Middle frontal gyrus (tissue), 1 donor: ENCODE data around the gene ATP12A.

Experiments
- DNase-seq: peaks from one replicate; pipeline ENCODE4 v3.0.0-alpha.2; 2015; ENCODE audit warnings: low spot score; ENCODE audit errors: extremely low spot score

Gene ATP12A

DNA sequence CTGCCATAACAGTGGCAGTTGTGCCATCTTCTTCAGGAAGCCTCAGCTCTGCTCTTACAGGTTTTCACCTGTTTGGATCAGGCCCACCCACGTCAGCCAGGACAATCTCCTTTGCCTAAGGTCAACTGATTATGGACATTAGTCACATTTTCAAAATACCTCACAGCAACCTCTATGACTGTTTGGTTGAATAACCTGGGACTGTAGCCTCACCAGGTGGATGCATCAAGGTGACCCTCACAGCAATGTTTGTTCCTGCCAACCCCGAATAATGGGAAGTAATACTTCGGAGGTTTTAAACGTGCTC is 17.2 kb upstream of the ATP12A start:
- no peak for DNase-seq

DNA sequence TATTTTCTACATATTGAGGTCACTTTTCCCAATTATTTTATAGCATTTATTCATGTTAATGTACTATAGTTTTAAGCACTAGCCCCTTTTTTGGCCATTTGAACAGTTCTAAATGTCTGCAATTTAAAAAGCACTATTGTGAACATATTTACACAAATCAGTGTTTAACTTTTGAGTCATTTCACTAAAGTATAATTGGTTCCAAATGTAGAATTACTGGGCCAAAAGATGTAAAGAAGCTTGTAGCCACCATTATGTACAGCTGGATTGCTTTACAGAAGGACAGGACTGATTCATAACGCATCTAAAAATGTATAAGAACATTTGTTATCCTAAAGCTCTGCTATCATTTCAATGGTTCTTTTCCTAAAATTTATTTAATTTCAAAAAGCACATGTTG is 16.6 kb upstream of the ATP12A start:
- DNase-seq: no peak

DNA sequence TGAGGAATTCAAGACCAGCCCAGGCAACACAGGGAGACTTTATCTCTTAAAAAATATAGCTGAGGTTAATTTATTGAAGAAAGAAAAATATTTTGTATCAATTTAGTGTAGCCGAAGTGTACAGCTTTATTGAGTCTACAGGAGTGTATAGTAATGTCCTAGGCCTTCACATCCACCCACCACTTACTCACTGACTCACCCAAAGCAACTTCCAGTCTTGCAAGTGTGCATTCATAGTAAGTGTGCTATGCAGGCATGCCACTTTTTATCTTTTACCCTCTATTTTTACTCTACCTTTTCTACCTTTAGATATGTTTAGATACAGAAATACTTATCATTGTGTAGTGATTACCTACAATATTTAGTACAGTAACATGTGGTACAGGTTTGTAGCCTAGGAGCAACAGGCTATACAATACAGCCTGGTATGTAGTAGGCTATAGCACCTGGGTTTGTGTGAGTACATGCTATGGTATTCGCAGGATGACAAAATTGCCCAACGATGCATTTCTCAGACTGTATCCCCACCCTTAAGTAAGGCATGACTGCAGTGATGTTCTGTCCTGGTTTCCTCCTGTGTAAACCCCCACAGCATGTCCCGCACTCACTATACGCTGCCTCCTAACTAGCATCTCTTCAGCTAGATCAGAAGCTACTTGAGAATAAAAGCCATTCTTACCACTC is 15.3 kb upstream of the ATP12A start:
- DNase-seq: no peak

DNA sequence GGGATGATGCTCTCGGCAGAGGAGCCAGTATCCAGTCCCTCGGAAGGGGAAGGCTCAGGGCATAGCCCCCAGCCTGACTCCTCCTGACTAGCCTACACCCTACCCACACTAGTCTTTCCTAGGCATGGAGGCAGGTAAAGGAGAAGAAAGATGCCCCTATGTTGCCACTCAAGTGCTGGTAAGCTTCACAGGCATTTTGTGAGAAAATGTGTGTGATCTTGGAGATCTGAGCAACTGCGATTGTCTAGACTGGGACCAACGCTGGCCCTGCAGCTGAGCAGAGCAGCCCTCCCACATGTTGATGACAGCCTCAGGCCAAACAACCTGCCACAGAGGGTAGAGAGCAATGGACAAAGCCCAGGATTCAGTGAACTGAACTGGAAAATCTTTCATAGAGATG is 11.7 kb upstream of the ATP12A start:
- DNase-seq: no peak

DNA sequence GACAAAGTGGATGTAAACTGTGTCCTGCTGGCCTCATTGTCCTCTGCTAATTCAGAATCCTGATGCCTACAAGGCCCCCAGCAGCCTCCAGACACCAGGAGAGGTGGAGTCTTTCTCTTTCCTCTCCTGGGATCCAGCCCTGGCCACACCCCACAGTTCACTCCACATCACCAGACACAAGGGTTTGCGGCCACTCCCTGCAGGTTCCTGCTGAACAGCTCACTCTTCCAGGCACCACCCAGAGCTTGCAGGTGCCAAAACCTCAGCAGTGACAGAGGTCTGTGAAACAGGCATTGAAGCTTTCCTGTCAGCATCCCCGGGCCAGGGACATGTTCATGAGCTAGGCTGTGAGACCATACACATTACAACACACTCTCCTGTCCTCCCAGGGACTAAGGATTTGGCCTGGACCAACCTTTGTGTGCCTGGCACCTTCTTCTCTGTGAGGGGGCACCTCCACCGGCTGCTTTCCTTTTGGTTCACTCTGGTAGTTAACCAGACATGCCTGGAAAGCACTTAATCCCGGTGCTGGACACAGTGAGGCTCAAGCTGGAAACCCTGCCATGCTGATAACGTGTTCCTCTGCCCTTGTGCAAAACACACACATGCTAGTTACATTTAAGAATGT is 11.1 kb upstream of the ATP12A start:
- no peak for DNase-seq

DNA sequence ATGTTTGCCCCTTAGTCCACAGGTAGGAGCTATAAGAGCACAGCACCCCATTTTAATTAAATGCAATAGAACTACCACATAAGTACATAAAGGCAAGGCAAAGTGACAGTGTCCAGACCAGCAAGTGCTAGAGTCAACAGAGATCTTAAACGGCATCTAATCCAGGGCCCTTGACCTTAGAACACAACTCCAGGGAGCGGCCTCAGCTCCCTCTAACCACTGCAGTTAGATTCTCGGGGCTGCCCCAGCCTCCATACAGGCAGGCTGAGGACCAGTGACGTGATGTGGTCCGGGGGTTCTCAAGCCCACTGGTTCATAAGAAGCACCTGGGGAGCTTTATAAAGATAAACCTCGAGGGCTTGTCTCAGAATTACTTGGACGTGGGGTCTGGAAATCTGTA is 10.0 kb upstream of the ATP12A start:
- no peak for DNase-seq

DNA sequence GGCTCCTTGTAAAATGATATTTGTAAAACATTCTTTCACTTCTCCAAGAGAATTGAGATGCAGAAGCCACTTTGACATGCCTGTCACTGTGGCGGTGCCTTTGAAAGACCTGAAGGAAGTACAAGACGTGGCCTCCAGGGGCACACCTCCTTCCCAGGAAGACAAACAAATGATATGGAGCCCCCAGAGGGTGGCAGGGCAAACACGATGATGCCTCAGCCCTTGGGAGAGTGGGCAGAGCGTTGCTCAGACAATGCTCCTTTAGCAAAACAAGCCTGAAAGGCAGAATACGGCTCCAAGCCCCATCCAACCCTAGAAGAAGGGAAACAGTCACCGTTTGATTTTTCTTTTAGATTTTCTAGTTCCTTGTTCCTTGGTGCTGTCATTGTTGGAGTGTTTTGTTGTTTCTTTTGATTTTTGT is 9.2 kb upstream of the ATP12A start:
- no peak for DNase-seq

DNA sequence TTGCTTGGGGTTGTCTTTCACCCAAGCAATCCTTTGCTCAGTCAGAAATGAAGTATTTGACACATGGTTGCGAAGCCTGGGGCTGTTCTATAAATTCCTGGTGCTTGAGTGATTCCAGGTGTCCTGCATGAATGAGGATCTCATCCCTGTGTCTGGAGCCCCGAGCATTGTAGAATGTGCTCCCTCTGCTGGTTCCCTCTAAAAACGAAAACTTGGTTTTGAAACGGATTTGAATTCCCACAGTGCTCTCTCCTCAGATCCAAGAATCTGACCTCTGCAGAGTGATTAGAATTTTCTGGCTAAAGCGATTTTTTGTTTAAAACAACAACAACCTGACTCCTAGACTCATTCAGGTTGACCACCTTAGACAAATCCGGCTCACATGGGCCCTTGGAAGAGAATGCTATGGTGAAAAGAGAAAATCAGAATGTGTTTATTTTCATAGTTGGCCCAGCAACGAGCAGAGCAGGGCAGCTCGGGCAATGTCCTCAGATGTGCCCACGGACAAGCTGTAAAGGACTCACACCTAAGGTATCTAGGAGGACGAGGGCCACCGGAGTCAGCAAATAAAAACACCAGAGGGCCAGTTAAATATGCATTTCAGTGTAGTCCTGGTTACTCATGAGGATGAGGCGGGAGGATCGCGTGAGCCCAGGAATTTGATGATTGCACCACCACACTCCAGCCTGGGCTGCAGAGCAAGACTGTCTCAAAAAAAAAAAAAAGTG is 8.7 kb upstream of the ATP12A start:
- DNase-seq: peak; percentile 8

DNA sequence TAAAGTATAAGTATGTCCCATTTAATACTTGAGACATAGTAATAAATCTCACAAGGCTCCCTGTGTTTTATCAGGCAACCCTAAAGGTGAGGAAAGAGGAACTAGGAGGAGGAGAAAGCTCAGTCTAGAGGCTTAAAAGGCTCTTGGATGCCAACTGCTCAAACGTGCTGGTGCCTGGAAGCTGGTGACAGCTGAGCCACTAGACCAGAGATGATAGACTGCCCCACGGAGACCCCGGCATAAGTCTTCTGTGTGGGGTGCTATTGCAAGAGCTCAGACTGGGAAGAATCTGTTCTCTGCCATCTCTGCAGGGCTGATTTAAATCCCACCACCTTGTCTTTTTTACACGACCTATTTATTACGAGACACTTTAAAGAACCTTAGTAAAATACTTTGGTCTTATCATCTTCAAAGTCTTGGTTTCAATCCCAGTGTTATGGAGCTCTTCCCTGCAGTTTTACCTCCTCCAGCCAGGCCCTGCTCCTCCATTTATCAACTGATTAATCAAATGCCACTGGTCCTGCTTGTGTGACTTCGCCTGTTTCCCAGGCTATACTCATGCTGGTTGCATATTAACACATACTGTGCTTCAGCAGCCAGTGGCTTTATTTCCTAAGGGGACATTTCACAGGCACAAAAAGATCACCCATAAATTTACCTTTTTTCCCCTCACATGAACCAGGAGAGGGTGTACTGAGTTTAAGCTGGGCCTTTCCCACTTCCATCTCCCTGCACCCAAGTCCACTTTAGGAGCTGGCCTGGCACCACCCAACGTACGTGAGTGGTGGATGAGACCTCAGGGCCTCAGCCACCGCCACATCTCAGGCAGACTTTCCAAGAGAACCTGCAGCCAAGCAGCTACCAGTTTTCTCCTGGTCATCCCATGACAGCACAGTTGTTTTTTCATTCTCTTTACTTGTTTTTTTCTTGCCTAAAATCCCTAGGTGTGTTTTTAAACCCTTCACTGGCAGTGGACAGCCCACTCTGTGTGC is 7.8 kb upstream of the ATP12A start:
- DNase-seq: no peak

DNA sequence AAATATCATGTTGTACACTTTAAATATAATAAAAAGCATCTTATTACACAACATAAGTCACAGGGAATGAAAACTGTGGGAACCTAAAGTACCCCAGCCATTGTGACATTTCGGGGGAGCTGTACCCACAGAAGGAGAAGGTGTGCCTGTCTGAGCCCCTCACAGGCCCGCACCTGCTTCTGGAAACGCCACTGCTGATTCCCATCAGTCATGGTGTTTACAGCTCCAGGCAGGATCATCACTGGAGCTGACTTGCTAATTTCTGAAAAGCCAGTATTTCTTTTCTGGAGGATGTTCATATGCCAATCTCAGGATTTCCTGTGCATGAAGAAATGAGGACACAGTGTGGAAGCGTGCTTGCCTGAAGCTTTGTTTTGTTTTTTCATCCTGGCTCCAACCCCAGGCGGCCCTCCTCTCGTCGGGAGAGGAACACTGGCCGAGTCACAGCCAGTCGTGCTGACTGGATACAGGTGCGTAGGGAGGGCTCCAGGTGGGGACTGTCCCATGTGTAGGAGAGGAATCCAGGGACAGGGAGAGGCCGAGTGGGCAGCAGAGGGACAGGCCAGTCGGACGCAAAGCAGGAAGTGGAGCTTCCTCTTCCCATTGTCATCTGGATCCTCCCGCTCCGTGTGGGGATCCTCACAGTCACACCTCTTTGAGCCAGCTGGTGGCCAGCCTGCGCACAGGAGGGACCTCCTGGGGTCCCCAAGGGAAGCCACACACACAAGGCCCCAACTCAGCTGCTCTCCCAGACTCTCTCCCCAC is 4.2 kb upstream of the ATP12A start:
- DNase-seq: no peak

DNA sequence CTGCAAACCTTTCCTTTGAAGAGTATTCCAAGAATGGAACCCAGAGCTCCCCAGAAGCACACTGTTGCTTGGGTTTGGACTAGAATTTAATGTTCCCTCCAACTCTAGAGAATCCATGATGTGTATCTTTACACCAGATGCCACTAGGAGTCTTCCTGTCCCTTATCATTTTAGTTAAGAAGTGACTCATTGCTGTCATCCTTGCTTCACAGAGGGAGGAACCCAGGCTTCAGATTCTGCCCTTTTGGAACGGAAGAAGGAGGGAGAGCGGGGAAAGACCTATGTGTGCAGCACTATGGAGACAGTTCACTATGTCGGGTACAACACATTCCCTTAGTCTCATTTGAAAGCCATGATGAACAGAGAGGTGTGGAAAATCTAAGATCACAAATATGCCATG is 2.1 kb upstream of the ATP12A start:
- DNase-seq: no peak

DNA sequence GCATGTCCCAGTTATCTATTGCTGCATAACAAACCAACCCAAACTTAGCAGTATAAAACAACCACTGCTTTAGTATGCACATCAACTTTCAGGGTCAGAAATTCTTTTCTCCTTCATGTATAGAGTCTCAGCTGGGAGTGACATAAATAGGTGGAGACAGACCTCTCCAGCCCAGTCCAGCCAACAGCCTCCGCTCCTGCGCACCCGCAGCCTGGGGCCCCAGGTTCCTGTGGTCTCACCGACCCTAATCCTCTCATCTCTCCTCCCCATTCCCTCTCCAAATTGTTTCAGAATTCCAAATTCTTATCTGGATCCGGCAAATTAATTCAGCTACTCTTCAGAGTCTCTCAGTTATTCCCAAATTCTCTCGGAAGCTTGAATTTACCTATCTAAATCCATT is 522 bp upstream of the ATP12A start:
- DNase-seq: no peak

DNA sequence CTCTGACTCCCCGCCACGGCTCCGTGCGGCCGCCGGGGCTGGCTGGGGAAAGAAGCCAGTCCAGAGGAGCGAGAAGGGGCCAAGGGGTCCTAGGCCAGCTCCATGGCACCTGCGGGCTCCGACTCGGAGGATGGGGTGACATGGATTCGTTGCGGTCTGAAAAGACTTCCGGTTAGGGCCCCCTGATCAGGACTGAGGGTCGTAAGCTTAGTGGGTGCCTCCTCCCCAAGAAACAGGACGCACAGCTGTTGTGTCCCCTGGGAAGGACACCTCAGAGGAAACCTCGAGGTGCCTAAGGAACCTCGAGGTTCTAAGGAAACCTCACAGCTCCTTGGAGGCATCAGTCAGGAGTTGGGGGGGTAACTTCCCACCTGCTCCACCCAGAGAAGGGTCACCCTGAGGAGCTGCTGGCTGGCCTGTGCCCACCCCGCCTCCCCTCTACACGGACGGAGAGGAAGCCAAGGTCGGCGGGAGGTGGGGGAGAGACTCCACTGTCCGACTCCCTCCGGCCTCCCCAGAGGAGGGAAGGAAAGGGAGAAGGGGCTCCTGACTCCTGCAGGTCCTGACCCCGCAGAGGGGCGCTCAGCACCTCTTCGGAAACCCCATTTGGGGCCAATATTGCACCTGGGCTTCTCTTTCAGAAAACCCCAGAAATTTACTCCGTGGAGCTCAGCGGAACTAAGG is 855 bp downstream of the ATP12A start:
- DNase-seq: no peak

DNA sequence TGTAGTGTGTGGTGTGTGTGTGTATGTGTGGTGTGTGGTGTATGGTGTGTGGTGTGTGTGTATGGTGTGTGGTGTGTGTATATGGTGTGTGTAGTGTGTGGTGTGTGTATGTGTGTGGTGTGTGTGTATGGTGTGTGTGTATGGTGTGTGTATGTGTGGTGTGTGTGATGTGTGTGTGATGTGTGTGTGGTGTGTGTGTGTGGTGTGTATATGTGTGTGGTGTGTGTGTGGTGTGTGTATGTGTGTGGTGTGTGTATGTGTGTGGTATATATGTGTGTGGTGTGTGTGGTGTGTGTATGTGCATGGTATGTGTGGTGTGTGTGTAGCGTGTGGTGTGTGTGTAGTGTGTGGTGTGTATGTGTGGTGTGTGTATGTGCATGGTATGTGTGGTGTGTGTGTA is 1.7 kb downstream of the ATP12A start:
- no peak for DNase-seq

DNA sequence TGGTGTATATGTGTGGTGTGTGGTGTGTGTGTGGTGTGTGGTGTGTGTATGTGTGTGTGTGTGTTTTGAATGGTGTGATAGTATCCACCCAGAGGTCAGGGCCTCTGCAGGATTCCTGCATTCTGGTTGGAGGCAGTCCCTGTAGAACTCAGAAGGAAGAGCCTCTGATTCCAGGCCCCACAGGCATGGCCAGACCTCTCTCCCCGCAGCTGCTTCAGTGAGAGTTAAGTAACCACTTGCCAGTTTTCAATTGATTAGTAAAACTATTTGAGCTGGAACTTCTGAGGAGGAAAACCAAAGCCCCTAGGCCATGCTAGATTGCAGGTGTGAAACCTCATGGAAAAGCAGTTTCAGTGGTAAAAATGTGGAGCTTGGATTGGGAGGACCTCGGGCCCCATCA is 2.1 kb downstream of the ATP12A start:
- DNase-seq: no peak

DNA sequence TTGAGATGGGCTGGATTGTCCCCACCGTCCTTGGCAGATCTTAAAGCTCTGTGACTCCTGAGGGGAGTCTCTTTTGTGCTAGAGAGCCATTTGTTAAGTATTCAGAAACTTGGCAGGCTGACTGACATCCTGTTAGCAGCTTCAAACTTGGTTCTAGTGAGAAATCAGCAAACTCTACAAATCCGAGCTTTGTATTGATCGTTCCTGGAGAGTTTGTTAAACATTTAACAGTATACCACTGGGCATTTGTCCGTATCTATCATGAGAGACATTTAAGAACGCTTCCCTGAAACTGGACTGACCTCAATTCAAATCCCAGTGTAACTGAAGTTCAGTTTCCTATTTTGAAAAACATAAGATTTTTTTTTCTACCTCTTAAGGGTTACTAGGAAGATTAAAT is 3.1 kb downstream of the ATP12A start:
- no peak for DNase-seq

DNA sequence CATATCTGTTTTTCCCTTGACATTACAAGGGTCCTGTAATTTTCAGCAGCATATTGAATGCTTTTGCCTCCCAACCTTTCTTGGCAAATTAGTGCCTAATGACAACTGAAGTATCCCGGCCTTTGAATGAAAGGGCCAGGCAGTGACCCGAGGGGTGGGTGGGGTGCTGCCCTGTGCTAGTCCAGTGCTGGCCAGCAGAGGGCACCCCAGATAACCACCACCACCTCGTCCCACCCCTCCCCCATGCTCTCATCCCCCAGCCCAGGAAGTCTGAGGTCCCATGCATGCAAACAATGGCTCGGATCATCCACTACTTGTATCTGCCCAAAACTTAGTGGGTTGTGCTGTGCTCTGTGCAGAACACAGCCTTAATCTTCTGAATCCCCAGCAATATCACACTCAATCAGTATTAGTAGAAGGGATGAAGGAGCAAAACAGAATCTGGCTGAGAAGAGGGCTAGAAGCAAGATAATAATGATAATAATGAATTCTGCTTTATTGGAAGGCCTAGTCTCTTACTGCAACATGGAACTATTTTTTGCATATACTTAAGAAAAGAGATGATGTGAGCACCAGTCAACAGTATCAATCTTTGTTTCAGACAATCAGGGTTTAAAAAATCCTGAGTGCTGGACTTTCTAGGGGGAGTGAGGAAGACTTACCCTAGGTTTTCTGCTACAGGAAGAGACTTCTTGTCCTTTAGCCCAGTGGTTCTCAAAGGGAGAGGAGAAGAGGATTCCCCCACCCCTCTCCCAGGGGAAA is 3.8 kb downstream of the ATP12A start:
- no peak for DNase-seq

DNA sequence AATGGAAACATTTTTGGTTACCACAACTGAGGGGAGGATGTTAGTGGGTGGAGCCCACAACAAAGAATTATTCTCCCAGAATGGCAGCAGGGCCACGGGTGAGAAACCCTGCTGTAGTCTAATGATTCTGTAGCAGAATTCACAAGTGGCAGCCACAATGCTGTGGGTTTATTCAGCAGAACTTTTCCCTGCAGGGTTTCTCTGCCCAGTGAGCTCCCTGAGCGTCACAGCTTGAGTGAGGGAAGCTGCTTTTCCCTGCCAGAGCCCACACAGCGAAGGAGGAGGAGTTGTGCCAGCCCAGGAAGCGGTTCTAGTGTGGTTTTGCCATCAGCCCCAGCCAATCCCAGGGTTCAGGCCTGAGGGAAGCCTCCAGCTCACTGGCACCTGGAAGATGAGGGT is 4.4 kb downstream of the ATP12A start:
- peak; percentile 54 for DNase-seq

DNA sequence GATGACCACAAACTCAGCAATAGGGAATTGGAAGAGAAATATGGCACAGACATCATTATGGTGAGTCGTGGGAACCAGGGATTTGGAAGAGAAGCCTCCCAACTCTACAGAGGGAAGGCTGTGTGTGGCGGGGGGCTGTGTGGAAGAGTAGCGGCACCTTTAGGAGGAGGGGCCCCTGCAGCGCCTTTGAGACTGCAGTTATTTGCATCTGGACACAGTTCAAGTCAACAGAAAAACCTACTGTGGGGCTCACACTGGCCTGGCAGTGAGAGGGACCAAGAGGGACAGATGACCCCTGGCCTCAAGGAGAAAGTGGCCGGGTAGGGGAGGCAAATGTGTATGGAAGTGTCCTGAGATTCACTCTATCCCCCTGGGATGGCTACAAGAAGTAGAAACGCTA is 5.1 kb downstream of the ATP12A start:
- no peak for DNase-seq

DNA sequence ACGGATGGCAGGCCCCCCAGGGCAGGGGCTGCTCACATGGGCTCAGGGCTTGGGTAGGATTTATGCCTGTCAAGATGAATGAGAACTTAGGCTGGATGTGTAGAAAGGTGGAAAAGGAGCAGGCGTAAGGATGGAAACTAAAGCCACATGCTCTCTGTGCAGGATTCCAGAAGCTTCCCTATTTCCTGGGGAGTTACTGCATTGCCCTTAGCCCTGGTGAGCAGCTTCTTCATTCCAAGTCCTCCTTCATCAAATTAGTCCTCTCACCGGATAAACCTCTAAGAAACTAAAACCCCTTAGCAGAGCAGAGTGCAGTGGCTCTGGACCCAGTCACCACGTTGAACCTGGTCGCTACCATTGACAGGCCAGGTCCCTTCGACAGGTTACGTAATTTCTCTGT is 7.4 kb downstream of the ATP12A start:
- DNase-seq: no peak
